Hypothalamus (tissue), 51 donors: Measurements from ENCODE around the gene BICC1.
A peak's percentile ranks its signal among the peaks of the same experiment; 100 is the strongest.
"Not testable (repeated sequence)": the region's sequence is repeated elsewhere in the genome, so short reads cannot be mapped to it uniquely, and the experiment has no call there.

Experiments
- DNase-seq, 51 donors: peaks; one replicate each; lab custom pipeline; 2025; lab: John Stamatoyannopoulos, UW

The BICC1 gene

DNA sequence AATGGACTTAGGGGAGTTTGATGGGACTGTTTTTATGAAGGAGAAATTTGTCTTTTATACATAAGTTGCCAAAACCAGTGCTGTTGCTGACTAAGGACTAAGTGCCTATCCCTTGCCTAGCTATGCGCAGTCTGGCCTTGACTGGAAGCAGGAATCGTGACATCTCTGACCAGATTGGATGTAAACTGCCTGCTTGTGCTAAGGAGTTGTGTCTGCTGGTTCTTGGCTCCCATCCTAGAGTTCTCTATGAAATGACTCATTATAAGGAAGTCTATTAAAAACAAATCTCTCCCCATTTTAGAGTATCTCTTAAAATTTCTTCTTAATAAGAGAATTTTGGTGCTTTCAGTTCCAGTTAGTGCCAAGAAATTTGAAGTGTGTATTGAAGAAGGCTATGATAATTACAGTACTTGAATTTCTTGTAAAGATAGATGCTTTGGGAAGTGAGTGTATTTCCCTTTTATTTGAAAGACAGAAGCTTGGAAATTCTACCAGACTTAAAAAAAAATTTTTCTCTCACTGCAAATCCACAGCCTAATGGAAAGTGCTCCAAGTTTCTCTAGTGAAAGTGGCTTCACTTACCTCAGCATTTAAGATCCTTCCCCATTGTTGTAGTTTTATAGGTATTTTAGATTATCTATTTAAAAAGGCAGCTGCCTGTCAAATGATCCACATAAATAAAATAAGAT is 77.6 kb downstream of the BICC1 start:
- DNase-seq = peak in 2 of 51 donors; percentile 1 to 9

DNA sequence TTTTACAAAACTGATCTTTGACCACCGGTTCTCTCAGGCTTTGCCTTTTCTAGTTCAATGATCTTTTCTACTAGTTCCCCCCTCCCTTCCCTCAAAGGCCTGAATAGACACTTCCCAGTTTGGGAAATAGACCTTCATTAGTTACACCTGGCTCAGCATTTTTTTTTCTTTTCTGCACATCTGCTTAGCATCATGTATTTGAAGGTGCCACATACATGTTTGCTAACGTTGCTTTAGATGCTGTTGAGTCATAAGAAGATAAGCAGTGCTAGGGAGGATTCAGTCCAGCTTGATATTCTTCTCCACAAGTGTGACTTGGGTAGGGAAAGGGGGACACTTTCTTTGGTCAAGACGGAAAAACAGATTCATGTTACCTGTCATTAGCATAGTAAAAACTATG is 78.3 kb downstream of the BICC1 start:
- DNase-seq = no peak

DNA sequence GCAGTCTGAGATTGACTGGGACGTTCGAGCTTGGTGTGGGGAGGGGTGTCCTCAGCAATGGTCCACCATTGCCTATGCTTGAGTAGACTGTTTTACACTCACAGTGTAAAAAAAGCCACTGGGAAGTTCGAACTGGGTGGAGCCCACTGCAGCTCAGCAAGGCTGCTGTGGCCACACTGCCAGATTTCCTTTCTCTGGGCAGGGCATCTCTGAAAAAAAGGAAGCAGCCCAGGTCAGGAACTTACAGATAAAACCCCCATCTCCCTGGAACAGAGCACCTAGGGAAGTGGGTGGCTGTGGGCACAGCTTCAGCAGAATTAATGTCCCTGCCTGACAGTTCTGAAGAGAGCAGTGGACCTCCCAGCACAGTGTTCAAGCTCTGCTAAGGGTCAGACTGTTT is 80.3 kb downstream of the BICC1 start:
- no peak for DNase-seq

DNA sequence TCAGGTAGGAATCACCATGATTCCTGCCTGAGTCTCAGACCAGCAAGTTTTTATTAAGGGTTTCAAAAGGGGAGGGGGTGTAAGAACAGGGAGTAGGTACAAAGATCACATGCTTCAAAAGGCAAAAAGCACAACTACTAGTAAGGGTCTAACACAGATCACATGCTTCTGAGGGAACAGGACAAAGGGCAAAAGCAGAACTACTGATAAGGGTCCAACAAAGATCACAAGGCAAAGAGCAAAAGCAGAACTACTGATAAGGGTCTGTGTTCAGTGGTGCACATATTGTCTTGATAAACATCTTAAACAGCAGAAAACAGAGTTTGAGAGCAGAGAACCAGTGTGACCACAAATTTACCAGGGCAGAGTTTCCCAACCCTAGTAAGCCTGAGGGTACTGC is 84.5 kb downstream of the BICC1 start:
- DNase-seq = not testable (repeated sequence)

DNA sequence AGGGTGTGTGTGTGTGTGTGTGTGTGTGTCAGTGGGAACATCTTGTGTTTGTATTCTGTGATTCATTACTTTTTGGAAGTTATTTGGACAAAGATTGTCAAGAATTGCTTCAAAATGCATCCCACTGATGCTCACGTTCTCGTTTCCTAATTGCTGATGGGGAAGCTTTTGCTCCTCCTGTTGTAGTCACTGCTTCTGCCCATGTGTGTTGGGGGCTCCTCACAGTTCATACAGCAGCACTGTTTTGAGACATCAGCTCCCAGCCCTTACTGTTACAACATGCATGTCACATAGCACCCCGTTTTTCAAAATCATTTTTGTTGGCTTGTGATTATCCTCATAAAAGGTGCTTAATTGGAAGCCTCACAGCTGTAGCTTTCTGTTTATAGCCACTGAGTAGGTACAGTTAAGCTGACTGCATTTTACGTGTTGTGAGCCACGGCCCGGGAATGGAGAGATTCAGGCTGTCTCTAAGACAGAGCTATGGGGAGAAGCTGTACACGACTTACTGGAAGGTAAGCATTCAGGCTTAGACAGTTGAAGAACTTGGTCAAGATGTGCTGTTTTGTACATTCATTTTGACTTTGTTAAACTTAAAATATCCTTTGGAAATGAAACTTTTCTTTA is 87.4 kb downstream of the BICC1 start:
- no peak for DNase-seq

DNA sequence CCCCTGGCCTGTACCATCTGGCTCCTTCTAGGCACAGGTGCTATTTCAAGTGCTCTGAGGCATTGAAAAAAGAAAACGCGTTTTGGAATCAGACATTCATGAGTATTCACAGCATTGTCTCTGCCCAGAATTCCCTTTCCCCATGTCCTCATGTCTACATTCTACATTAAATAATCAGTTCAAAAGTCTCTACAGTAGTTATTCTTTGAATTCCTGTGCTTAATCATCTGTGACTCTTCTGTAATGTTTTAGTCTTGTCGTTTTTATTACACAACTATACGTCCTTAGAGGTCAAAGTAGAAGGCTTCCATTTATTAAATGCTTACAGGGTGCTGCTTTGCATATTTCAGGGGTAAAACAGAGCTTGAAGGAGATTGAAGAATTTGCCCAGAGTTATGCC is 95.7 kb downstream of the BICC1 start:
- DNase-seq = no peak

DNA sequence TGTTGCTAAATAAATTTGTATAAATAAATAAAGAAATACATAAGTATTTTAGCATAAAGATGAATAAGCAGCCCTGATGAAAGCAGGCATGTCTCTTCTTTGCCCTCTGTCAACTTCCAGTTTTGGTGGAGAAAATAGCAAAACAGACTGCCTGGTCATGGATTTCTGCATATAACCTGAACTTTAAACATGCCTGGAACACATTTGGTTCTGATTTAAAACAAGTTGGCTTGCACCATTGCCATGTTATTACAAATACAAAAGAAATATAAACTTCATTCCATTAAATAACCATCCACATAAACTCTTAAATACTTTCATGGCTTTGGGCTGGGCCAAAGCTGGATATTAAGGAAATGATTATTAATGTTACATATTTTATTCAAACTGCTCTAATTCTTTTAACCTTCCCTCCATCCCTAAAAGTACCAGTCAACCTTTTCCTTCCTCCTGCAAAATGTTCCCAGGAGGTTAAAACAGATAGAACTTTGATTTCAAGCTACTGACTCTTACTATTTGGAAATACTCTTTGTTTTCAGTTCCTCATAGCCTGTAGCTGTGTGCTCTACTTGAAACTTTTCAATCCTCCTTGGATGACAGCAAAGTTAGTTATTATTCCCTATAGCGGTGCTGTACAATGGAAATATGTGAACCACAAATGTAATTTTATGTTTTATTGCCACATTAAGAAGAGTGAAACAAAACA is 96.3 kb downstream of the BICC1 start:
- DNase-seq = no peak

DNA sequence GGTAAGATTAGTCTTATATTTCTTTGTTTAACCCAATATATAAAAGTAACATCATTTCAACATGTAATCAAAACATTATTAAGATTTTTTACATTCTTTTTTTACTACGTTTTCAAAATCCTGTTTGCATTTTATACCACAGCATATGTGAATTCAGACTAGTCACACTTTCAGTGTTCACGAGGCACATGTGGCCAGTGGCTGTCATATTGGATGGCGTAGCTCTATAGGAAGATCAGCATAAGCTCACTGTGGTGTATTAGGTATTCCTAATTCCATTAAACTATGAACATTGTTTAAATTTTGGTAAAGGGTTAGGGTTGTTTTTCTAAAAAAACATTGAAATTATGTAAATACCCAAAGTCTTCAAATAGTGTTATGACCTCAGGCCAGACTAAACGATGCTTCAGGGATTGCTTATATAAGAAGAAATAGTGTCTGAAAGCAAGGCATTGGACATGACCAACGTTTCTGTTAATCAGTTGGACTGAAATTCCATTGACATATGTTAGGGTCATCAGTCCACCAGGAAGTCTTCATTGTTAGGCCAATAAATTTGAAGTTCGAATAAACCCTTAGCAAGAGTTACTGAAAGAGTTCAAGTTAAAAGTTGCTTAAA is 97.0 kb downstream of the BICC1 start:
- no peak for DNase-seq

DNA sequence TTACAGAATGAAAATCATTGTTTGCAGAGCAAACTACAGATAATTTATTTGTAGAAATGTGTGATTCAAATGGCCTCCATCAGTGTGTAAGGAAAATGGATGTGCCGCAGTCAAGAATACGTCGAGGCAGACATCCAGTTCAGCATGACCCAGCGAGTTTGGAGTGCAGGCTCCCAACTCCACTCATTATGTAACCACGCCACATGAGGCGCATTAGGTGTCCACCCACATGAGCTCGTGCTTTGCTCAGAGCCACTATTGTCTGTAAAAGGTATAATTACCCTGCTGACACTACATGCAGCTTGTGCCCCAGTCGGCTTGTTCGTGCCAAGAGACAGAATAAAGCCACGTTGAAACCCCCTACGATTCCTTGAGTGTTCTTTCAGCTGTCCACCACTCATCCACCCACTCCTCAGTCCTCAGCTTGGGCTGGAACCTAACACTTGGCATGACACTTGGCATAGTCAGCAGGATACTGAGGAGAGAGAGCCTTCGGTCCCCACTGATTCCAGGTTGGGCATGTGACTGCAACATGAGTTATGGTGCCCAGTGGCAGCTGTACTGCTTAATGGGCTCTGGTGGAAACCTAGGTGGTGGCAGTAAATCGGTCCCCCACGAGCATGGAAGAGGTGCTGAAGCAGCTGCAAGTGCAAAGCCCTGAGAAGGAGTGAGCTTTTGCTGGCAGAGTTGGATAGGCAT is 102.7 kb downstream of the BICC1 start:
- DNase-seq = peak in 2 of 51 donors; percentile 0 to 13

DNA sequence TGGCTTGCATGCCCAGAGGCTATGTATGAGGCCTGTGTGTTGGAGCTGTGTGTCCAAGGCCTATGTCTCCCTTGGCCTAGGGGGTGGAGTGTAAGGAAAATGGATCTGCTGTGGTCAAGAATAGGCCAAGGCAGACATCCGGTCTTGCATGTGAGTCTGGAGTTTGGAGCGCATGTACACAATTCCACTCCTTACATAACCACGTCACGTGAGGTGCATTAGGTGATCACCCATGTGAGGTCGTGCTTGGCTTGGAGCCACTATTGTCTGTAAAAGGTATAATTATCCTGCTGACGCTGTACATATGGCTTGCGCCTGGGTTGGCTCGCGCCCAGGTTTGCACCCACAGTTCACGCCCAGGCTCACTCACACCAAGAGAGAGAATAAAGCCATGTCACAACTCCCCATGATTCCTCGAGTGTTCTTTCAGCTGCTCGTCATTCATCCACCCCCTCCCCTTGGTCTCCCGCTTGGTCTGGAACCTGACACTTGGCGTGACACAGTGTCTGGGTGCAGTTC is 105.5 kb downstream of the BICC1 start:
- no peak for DNase-seq

DNA sequence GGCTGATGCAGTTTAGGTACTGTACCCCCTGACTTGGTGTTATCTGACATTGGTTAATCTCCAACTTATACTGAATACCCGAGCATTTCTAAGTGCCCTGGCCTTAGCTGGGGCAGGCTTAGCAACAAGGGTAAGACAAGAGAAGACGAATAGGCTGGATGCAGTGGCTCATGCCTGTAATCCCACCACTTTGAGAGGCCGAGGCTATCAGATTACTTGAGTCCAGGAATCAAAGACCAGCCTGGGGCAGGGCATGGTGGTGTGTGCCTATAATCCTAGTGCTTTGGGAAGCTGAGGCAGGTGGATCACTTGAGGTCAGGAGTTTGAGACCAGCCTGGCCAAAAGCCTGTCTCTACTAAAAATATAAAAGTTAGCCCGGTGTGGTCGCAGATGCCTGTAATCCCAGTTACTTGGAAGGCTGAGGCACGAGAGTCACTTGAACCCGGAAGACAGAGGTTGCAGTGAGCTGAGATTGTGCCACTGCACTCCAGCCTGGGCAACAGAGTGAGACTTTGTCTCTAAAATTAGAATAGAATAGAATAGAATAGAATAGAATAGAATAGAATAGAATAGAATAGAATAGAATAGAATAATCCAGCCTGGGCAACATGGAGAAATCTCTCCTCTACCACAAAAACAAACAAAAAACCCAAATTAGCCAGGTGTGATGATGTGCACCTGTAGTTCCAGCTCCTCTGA is 108.9 kb downstream of the BICC1 start:
- DNase-seq = no peak

DNA sequence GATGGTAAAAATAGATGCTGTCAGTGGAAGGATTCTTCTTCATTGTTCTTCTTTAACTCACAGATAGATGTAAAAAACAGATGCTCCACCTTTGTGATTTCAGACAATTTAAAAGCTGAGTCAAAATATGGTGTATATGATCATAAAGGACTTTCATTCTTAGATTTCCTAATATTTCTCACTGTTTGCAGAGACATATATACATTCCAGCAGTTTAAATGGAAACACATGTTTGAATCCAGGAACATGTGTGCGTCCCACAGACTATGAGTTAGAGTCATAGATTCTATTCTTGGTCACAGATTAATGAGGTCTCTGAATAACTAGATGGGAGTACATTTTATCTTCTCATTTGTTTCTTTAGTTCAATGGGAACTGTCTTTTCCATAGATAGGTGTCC is 109.6 kb downstream of the BICC1 start:
- no peak for DNase-seq

DNA sequence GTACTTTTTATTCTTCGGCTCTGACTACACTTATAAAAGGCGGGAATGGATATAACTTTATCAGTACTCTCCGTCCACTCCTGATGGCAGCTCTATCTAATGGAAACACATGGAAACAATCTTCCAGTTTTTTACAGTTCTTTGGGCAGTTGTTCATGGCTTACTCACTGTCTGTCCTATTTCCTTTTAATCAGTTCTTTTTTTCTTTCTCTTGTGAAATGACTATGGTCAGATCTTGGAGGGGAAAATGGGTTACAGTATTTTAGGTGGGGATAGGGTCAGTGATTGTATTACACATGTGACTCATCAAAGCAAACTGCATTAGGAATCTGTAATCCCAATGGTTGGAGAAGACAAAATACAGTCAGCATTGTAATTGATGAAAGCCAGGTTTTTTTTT is 112.4 kb downstream of the BICC1 start:
- DNase-seq = no peak

DNA sequence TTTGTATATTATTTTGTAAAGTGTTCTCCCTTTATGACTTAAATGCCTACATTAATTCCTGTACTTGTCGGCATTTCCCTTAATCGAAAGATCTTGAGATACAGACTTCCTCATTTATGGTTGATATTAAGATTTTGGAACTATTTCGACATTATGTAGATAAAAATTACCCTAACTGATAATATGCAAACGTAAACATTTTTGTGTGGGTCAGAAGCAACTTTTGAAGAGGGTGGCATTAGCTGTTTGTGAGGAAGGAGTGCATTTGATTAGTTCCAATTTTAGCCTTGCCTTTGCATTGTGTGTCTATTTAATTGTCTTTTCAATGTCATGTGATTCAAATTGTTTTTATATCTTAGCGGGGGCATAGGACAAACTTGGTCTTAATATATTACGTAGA is 114.7 kb downstream of the BICC1 start:
- no peak for DNase-seq

DNA sequence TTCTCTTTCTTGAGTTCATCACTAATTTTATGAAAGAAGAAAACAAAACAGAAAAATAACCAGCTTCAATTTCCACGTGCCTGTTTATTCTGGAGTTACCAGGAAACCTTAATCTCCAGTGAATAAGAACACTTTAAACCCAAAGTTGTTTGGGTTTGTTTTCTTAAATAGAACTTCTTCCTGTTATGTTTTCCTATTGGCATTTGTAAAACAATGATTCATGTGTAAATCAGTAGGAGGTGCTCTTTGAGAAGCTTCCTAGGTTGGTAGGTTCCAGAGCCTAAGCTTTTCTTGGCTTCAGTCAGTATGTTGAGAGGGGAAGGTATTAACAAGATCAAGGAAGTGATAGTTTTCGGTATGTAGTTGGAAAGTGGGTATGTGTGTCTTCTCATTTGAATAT is 119.0 kb downstream of the BICC1 start:
- DNase-seq = no peak

DNA sequence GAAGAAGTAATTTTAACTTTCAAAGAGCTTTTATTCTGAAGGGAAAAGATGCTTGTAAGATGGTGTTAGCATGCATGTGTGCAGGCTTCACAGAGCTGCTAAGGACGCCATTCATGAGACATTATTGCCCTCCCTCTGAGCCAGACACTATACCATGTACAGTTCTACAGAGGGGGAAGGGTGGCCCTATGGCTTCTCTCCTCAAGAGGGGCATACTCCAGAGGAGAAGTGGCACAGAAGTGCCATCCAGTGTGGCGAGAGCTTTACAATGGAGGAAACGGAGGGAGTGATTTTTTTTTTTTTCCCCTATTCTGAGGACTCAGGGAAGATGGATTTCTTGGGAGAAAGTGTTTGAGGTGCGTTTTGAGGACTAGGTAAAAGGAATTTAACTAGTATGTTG is 119.5 kb downstream of the BICC1 start:
- DNase-seq = no peak

DNA sequence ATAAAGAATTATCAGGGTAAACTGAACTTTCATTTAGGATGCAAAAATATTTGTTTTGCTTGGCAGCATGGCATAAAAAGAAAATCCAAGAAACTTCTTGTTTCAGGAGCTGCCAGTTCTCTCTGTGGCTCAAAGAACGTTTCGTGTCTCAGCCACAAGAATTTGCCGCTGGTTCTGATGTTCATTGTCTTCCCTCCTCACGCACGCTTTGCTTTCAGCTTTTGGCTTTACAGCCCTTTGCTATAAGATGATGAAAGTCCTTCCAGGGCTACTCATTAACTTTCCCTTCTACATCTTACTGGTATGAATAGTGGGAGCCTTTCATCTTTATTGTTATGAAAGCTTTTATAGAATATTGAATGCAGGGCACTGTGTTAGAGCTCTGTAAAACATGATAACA is 124.7 kb downstream of the BICC1 start:
- no peak for DNase-seq

DNA sequence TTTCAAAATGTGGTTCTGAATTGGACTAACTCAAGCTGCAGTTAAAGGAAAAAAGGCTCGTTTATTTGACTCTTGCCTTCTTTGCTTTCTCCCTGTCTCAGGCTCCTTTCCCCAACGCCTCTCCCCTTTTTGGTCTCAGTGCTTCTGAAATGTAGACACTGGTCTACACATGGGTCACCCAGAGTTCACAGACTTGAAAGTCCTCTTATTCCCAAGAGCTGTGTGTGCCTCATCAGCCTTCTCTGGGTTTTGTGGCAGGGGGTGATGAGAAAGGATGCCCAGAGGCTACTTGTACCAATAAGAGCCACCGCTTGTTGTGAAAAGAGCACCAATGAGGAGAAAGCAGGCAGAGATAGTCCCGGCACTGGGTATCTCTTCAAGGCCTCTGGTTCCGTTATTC is 125.7 kb downstream of the BICC1 start:
- DNase-seq = no peak

DNA sequence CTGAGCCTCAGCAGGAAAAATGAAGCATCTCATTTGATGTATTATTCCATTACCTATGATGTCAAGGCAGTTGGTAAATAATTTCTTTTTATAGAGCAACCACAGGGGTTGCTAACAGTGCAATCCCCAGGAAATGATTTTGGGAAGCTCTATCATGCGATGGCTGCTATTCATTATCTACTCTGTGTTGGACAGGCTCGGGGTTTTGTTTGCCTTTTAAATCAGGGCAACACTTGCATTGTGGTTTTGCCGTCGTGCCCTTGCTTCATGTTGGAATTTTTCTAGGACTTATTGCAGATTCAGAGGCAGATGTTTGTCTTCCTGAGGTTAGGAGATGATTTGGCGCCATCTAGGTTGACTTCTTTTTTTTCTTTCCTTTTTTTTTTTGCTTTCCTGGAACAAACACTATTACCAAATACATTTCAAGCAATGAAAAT is 128.4 kb downstream of the BICC1 start:
- no peak for DNase-seq

DNA sequence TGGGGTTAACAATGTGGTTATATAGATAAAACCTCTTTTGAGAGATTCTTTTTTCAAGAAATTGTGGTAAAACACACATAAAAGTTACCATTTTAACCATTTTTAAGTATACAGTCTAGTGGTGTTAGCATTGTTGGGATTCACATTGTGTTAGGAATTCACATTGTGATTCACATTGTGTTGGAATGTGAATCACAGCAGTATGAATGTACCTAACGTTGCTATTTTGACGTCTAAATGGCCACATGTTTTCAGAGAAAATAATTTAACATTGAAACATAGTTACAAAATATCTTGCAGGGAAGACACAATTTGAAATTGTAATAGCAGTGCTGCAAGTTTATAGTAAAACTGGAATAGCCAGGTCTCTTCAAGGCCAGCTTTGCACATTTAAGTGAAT is 129.0 kb downstream of the BICC1 start:
- no peak for DNase-seq
